NCI-H146 (cell line): ENCODE data around the gene UCP3.

Source experiments
- DNase-seq: peaks from one replicate; lab custom pipeline; 2025; lab: John Stamatoyannopoulos, UW

Gene UCP3

DNA sequence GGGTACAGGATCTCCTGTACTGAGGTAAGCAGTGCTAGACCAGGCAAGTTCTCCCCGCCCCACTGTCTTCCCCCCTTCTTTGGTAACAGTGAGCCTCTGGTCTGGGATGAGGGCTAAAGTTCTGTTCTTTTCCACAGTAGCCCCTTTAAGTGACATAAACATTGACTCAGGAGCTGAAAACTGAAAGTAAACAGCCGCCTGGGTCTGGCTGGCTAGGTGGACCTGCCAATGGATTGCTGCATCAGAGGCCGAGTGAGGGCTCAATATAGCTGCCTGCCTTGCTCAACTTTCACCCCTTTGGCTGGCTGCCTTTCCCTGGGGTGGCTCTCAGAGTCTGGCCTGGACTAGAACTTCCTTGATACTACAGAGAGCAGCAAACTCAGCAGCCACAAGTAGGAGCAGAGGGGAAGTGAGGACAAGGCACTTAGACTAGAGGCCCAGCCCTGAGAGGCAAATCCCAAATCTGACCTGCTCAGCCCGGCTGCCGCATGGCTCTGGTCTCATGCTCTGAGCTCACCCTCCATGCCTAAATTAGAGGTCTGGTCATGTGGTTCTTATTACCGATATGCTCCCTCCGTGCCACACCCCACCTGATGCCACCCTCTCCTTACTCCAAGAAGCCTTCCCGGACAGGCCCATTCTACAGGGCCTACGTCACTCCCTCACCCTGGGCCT is 9.6 kb upstream of the UCP3 start:
- DNase-seq: no peak

DNA sequence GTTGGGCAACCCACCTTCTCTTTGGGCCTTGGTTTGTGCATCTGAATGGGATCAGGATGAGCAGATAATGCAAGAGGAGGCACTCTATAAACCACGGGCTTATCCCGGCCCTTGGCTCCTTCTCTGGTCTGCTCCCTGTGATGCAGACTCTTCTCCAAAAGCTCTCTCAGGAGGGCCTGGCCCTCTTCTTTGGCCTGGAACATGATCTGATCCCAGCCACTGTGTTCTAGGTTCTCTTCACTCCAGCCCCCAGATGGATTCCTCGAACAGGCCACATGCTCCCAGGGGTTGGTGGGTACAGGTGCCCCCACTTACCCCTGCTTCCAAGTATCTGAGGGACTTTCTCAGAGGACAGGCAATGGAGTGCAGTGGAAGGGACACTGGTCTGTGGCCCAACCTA is 8.7 kb upstream of the UCP3 start:
- no peak for DNase-seq

DNA sequence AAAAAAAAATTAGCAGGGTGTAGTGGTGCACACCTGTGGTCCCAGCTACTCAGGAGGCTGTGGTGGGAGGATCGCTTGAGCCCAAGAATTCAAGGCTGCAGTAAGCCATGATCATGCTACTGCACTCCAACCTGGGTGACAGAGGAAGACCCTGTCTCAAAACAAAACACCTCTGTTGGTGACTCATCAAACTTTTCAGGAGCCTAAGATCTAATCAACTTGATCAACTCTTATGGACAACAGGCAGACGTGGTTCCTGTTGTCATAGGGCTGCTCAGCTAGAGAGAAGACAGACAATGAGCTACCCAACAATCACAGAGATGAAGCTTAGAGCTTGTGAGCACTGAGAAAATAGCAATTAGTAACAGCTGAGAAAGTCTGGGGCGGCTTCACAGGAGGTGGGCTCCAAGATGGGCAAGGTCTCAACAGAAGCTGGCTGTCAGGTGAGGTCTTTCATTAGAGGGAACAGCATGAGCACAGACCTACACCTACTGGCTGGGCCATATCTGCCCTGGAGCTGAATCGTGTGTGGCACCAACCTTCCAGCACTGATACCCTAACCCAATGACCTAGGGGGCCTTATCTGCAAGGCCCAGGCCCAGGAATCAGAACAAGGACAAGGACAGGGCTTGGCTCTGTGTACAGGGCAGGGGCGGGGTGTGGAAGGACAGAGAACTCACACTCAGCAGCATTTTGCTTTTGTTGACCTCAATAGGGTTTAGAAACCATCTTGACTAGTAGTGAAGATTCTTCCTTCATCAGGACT is 7.2 kb upstream of the UCP3 start:
- no peak for DNase-seq

DNA sequence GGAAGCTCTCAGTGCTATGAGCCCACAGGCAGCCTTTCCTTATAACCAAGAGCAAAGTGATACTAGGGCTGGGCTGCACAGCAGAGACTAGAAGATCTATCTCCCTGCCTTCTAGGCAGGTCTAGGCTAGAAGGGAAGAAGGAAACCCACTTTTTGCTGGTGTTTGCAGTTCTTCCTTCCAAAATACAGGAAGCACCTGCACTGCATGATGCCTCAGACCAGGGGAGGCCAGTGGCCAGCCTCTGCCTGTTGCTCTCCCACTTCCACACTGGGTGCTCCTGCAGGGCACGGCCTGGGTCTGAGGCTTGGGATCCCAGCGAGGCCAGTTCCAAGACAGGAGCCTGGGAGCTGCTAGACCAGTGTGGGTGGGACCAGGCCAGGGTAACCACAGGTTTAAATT is 6.0 kb upstream of the UCP3 start:
- no peak for DNase-seq

DNA sequence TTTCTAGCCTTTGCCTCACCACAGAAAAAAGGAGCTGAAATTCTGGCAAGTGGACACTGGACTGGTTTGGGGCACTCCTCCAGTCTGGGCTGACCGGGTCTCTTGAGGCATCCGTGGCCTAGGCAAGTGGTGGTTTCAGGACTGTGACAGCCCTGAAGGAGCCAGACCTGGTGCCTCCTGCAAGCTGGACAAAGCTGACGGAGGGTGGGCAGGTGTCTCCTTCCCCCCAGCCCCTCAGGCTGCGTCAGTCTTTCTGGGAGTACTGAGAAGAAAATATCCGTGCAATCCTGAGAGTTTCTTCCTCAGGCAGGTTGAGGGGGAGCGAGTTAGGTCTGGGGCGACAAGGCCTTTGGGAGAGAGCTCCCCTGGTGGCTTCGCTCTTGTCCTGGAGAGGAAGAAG is 4.3 kb upstream of the UCP3 start:
- no peak for DNase-seq

DNA sequence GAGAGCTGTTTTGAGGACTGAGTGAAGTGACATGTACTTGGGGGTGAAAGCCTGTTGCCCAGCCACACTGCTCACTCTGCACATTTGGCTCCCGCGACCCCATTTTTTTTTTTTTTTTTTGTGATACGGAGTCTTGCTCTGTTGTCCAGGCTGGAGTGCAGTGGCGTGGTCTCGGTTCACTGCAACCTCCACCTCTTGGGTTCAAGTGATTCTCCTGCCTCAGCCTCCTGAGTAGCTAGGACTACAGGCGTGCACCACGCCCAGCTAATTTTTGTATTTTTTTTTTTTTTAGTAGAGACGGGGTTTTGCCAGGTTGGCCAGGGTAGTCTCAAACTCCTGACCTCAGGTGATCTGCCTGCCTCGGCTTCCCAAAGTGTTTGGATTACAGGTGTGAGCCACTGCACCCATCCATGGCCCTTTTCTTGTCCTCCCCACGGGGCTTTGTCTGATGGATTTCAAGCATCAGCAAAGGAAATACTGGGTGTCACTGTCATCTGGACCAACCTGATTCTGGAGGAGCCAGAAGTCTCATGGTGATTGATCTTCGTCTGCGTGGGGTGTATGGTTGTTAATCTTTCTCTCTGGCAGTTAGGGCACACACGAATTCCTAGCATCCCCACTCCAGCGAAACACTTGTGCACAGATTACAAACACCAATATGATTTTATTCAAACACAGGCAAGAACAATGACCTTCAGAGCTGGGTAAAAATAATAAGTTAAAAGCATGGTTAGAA is 3.4 kb upstream of the UCP3 start:
- DNase-seq: no peak

DNA sequence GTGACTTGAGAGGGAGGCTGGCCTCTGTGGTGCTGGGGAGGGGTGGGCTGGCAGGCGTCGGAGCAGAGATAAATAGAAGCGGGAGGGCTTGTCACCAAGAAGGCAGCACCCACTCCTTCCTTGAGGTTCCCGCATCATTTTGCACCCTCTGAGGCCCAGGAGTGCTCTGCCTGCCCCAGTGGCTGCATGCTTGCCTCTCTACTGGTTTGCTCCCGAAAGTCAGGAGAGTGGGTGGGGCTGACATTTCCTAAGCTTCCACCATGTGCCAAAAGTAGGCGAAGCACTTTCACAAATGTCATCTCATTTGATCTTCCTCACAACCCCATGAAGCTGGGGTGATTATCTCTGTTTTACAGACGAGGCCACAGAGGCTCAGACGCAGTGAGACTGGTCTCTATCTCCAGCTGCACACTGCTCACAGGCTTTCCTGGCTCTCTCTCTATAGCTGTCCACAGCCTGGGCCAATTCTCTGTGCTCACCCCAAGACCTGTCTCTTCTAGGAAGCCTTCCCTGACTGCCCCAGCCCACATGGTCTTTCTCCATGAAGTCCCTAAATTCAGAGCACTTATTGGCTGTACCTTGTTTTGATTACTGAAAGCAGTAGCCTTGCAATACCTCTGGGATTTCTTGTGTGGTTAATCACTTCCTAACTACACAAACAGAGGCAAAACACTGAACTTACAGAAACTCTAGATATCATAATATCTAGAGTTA is 2.6 kb upstream of the UCP3 start:
- no peak for DNase-seq

DNA sequence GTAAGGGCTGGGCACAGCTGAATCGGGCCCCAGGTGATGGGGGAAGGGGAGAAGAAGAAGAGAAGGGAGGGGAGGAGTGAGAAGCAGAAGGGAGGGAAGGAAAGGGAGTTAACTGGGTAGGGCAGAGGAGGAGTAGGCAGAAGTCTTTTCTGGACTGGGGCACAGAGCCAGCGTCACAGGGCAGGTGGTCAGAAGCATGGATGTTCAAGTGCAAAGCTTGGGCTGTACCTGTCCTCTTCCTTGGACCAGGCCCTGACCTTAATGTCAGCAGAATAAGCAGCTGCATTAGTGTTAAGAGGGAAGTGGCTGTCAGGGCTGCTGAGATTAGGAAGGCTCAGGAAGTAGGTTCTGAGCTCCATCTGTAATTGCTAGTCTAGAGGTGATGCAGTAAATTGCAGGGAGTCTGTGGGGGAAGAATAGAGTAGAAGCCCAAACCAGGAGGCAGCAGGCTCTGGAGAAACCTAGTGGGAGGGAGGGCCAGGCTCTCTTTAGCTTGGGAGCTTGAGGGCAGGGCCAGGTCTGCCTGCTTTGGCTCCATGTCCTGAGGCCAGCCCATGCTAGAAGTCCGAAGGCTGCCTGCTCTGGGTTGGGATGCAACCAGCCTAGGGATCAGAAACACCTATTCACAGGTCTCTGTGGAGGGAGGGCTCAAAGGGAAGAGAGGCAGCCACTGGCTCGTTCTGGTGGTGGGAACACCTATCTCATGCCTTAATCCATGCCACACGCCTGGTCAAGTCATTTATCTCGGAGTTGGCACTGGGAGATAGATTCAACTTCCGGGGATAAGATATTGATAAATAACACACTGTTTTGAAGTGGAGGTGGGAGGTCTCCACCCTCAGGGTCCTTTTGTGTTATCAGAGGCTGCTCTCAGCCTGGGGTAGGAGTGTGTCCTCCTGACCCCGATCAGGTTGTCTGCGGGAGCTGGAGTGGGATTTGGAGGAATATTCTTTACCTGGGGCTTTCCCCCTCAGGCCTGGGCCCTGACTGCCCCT is 1.7 kb upstream of the UCP3 start:
- no peak for DNase-seq

DNA sequence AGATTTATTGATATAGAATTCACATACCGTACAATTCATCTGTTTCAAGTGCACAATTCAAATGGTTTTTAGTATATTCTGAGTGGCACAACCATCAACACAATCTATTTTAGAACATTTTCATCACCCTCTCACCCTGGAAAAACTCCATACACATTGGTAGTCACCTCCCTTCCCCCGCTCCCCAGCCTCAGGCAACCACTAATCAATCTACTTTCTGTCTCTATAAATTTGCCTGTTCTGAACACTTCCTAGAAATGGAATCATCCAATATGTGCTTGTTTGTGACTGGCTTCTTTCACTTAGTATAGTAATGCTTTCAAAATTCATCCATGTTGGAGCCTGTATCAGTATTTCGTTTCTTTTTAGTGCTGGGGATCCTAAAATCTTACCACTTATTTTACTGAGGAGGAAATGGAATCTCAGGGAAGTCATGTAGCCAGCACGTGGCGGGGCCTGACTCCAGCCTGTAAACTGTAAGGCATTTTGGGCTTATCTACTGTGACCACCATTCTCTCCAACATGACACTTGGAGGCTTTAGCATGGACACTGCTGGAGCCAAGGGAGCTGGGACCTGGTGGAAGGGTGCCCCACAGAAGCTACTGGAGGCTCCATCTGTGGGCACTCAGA is 905 bp upstream of the UCP3 start:
- DNase-seq: no peak

DNA sequence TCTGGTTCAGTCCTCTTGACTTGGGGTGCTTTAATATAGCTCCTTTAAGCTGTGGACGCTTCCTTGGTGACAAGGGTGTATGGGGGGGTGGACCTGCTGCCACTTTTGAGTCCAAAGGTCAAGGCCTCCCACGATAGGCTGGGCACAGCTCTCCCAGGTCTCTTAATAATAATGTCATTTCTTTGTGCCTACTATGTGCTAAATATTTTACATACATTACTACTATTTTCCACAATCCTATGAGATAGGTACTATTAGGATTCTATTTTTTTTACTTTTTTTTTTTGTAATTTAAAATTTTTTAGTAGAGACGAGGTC is 304 bp upstream of the UCP3 start:
- DNase-seq: no peak

DNA sequence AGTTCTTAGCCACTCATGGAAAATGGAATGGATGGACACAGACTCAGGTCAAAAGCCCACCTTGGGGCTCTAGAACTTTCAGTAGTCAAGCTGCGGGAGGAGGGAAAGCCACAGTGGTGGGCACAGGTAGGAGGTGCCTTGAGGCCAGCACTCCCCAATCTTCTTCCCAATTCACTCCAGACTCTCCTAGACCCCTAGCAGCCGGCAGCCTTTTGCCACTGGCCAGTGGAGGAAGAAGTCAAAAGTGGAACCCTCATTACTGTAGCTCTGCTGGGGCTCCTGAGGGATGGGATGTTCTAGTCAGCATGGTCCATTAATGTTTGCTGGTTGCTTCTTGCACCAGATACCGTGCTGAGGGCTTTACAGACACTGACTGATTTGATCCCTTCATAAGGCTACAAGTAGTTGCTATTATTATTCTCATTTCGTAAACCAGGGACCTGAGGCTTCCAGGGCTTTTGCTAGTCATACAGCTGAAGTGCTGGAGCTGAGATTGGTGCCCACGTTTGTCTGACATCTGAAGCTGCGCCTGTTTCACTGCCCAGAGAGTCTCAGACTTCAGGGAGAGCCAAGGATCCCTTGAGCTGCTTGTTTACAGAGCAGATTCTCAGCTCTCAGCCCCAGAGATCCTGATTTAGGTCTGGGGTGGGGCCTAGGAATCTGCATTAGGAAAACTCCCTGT is 1.1 kb downstream of the UCP3 start:
- DNase-seq: no peak

DNA sequence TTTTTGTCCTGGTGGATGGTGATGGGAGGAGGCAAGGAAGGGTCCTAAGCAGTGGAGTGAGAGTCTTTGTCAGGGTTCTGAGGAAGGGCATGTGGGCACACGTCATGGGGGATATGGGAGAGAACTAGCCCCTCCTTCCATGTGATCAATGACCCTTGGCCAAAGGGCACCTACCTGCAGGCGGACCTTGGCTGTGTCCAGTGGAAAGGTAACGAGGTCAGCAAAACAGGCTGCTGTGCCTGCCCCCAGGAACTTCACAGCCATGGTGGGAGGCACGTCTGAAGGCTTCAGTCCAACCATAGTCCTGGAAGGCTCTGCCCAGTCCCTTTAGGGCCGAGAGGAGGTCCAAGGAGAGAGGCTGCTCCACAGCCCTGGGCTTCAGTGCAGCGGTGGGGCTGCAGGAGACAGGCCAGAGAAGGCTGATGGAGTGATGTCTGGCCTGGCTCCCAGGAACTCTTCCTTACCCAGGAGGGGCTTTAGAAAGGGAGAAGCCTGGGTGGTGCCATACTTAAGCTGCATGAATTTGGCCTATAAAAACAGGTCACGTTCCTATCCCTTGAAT is 2.1 kb downstream of the UCP3 start:
- no peak for DNase-seq

DNA sequence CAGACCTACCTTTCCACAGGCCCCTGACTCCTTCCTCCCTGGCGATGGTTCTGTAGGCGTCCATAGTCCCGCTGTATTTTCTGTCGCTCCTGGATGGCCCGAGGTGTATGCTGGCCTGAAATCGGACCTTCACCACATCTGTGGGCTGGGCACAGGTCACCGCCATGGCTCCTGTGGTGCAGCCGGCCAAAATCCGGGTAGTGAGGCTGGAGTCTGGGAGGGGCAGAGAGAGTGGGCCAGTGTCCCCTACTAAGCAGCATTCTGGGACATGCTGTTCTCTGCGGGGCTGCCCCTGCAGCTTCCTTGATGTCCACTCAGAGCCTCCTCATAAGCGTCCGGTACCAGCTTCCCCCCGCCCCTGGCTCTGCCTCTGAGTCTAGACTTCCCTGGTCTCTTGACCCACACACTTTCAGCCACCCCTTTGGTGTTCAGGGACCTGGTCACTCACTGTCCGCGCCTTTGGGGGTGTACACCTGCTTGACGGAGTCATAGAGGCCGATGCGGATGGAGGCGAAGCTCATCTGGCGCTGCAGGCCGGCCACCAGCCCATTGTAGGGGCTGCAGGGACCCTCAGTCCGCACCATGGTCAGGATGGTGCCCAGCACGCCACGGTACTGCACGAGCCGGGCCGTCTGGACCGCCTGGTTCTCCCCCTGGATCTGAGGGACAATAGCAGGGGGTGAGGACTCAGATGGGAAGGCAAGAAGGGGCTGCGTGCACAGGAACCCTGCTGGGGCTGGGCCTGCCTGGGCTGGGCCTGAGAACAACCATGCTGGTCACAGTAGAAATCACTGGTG is 3.0 kb downstream of the UCP3 start:
- DNase-seq: no peak

DNA sequence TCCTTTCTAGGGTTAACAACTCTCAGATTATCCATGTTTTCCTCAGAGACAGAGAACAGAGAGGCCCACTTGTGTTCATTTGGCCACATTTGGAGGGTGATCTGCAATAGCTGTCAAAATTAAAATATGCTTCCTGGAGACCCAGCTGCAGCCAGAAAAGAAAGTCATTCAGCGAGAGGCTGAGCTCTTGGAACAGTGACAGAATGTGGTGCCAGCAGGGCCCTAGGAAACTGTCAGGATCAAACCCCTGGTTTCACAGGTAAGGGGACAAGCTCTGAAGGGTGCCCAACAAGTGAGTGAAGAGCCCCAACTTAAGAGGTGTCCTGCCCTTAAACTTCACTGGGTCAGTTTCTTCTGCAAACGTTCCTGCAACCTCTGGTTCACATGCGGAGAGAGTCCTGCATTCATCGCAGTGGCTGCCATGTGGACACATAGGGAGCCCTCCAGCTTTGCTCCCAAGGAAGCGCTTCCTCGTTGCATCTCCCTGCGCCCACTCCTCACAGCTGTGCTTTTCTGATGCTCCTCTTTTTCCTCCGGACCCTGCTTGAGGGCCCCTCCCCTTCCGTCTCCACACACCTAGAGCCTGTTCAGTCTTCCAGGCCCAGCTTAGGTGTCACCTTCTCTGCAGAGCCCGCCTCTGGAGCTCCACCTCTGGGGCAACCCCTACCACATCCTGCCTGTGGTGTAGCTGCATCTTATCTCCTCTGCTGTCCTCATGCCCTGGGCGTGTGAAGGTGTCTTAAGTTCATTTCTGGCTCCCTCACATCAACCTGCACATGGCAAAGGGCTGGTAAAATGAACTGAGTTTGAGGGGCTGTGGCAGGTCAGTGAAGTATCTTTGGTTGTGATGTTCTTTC is 3.9 kb downstream of the UCP3 start:
- no peak for DNase-seq

DNA sequence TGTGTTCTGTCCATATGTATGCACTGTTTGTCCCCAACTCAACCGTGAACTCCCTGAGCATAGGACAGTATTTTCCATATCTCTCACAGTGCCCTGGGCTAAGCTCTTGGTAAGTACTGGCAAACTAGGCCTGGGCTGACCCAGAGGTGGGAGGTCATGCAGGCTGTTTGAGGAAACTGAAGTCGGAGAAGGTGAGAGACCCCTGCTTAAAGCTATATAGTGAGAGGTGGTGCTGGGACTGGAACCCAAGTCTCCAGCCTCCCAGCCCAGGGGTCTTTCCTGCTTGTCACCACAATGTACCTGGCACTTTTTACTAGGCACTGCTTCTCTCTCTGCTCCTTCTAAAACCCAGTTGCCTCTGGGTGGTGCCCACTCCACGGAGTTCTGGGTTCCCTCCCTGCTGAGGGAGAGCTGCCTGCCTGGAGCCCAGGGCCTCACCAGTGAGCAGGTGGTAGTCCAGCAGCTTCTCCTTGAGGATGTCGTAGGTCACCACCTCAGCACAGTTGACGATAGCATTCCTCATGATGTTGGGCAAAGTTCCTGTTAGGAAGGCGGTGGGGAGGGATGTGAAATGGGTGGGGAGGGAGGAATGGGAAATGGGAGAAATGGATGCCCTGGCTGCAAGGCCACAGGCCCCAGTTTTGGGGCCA is 4.7 kb downstream of the UCP3 start:
- DNase-seq: no peak

DNA sequence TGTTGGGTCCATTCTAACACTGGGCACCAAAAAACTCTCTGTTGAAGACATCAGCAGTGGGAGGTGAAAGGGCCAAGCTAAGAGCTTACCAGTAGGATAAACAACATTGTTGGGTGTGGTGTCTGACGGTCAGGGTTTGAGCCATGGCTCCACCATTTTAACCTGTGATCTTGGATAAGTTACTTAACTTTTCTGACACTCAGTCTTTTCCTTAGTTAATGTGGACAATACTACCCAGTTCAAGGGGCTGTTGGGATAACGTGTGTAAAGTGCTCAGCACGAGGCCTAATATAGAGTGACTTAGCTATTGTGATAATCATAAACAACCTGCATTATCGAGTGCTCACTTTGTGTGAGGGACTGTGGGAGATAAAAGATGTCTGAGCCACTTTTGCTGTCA is 6.1 kb downstream of the UCP3 start:
- no peak for DNase-seq

DNA sequence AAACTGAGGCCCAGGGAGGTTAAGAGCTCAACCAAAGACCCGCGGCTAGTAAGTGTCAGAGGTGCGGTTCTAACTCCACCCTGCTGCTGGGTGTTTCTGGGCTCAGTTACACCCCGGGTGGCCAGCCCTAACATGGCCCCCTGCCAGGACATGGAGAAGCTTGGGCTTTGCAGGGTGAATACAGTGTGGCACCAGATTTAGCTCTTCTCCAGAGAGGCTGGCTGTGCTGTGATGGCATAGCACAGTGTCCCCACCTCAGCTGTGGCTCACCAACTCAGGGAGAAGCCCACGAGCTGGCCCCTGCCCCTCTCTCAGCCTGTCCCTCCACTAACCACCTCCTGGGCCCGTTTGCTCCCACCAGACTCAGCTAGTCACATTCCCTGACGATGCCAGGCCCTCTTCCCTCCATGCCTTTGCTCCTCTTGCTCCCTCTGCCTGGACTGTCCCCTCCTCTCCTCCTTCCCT is 7.0 kb downstream of the UCP3 start:
- no peak for DNase-seq
